ENCODE data around the gene SPRR4.

DNA sequence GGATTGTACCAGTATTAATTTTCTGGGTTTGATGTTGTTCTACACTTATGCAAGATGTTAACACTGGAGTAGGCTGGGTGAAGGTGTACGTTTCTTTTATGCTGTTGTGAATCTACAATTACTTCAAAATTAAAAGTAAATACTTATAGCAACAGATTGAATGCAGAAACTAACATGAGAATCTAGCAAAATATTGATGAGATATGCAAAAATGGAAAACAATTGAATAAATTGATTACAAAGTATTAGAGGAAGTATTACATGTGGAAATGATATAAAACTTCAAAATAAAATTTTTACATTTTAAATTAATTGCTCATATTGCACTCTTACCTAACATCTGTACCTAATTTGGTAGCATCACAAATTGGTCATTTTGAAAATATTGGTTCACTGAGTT is 25.4 kb downstream of the SPRR4 start:
- TF ChIP-seq, protein P1, sequence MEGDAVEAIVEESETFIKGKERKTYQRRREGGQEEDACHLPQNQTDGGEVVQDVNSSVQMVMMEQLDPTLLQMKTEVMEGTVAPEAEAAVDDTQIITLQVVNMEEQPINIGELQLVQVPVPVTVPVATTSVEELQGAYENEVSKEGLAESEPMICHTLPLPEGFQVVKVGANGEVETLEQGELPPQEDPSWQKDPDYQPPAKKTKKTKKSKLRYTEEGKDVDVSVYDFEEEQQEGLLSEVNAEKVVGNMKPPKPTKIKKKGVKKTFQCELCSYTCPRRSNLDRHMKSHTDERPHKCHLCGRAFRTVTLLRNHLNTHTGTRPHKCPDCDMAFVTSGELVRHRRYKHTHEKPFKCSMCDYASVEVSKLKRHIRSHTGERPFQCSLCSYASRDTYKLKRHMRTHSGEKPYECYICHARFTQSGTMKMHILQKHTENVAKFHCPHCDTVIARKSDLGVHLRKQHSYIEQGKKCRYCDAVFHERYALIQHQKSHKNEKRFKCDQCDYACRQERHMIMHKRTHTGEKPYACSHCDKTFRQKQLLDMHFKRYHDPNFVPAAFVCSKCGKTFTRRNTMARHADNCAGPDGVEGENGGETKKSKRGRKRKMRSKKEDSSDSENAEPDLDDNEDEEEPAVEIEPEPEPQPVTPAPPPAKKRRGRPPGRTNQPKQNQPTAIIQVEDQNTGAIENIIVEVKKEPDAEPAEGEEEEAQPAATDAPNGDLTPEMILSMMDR (IDR thresholded peaks at IDR 0.05; ENCODE audit: low read length), result no peak
- TF ChIP-seq EZH2 (optimal IDR thresholded peaks at IDR 0.05; ENCODE audit: low read depth, low read length) (no peak), EZH2phosphoT487 (IDR thresholded peaks at IDR 0.05; ENCODE audit: low read length) (no peak)

All from MM.1S (cell line).